ENCODE data around the gene MBNL2. TPM values are rescaled to one million over a fixed set of nuclear protein-coding genes. Genes with fewer than 3 reads are reported as not detected.
A peak's percentile ranks its signal among the peaks of the same experiment; 100 is the strongest.

MBNL2 gene
- total RNA-seq, 1 donor from 2014 or later, result 50.4 TPM

DNA sequence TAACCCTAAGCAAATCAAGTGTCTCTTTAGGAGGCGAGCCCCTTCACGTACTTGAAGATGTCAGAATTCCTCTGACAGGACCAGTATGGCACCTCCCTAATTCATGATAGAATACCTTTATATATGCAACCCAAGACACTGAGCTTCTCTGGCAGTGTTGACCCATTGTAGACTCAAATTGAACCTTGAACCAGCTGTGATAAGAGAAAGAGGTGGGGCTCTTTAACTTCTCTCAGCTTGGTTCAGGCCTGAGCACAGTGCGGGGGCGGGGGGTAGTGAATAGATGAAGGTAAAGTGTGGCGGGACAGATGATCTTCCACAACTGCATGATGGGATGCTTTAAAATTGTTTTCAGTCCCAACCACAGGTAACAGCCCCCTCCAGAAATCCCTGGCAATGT lies 12.1 kb downstream of the MBNL2 start:
- DNase-seq (ENCODE audit: low read depth, low spot score), result no peak

GRCh38 chr13:97234742-97235141 lies 12.6 kb downstream of the MBNL2 start:
- DNase-seq (ENCODE audit: low read depth, low spot score), result no peak

- DNase-seq (ENCODE audit: low read depth, low spot score), result no peak
These were observed 13.6 kb downstream of the MBNL2 start for GRCh38 chr13:97235549-97236231.

GRCh38 chr13:97237388-97237787 lies 15.3 kb downstream of the MBNL2 start:
- DNase-seq (ENCODE audit: low read depth, low spot score), result no peak

DNA sequence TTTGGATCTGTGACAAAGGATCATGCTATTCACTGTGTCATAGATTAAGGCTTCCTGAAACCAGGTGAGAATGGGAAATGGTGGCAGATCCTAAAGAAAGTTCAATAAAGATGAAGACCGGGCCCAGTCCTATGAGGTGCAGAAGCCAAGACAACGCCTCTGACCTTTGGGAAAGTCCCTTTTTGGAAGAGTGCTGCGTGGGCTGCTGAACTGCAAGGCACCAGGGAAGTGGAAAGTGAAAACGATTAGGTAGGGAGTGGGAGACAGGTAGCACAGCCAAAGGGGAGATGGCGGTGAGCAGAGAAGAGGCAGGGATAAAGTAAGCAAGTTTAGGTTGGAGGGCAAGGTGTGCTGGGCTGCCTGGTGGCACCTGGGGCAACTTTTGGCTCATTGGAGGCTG lies 16.3 kb downstream of the MBNL2 start:
- no peak for DNase-seq (ENCODE audit: low read depth, low spot score)

- DNase-seq (ENCODE audit: low read depth, low spot score), result no peak
These were observed 16.8 kb downstream of the MBNL2 start for GRCh38 chr13:97238883-97239282.

DNA sequence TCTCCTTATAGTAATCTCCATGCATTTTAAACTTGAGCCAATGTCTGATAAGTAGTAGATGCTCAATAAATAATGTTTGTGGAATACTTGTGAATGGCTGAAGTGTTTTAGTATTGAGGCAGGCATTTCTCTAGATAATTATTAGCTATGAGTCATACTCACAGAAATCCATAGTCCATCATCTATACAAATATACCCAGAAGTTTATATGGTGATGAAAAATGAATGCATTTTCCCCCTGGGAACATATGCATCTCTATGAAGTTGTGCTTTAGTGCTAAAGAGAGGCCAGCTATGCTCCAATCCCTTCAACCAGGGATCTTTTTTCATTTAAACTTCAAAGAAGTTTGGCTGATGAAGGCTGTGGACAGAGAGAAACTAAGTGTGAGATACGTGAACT lies 17.2 kb downstream of the MBNL2 start:
- no peak for DNase-seq (ENCODE audit: low read depth, low spot score)

DNA sequence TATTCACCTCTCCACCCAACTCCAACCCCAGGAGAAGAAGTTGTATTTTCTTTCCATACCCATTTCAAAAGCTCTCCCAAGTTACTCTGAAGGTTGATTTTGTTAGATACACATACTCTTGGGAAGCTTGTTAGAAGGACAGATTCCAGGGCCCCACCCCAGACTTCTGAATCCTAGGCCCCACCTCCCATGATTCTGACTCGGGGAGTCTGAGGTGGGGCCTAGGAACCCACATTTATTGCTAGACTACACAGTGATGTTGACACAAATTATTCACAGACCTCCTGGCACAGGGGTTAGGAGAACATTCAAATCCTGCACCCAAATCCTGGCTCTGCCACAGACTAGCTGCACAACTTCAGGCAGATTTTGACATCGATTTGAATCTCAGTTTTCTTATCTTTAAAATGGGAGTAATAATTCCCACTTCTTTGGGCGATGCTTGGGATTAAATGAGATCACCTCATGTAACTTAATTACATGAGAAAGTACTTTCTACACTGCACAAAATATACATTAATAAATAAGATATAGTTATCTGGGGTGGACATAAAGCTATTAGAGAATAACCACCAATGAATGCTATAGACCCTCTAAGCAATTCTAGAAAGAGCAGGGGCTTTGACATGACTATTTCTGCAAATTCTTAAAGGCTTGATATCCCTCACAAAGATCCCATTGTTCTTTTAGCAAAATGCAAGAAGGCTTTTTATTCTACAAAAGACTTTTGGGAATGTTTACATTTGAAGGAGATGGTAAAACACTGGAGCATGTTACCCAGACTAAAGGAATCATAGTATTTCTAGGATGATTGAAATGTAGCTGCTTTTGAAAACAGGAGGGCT lies 18.0 kb downstream of the MBNL2 start:
- no peak for DNase-seq (ENCODE audit: low read depth, low spot score)

DNA sequence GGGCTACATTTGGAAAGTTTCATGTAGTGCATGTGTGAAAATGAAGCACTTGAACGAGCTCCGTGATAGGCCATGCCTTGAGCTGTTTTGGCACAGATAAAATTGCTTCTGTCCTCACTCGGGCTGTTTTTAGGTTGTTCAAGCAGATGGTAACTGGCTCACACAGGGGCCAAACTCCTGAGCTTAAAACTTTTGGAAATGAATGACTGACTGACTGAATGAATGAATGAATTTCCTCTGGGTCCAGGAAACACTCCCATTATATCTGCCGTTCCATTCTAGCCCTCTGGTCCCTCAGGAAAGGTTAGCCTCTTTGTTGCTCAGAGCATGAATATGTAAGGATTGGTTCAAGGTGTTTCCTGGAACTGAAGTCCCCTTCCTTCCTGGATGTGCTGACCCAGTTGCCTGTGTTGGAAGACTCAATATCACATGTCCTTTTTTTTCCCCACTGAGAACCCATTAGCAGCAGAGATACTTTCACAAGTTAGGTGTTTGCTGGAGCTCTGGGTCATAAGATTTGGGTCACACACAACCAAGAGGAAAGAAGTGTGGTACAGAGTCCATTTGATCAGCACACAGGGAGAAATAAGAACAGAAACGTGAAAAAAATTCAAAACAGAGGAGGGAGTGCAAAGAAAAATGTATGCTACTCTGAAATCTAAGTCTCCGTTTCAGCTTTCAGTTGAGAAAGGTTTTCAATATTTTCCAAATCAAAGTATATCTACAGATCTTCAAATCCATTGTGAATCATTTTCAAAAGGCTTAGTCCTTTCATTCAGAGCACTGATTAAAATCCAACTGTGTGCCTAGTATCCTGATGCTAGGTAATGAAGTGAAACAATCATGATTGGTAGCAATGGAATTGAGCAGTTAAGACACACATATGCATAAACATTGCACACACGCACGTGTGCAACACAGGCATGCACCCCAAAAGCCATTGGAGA lies 18.9 kb downstream of the MBNL2 start:
- DNase-seq (ENCODE audit: low read depth, low spot score), result peak; percentile 76

DNA sequence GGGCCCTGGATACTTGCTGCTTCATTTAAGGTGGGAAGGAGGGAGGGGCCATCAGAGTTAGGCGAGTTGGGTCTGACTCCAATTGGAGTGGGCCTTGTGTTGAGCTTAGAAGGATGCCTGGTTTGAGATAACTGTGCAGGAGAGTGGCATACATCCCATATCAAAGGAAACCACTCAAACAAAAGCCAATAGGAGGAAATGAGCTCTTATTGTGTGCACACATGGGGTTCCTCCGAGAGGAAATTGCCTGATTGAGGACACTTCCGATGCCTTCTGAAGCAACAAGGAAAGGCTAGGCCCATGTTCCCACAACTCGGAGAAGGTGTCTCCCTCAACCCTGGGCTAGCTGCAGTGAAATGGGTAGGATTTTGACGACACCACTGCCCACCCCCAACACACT lies 19.6 kb downstream of the MBNL2 start:
- peak; percentile 93 for DNase-seq (ENCODE audit: low read depth, low spot score)

GRCh38 chr13:97242755-97243497 lies 20.8 kb downstream of the MBNL2 start:
- no peak for DNase-seq (ENCODE audit: low read depth, low spot score)

GRCh38 chr13:97243915-97244781 lies 22.0 kb downstream of the MBNL2 start:
- no peak for DNase-seq (ENCODE audit: low read depth, low spot score)

DNA sequence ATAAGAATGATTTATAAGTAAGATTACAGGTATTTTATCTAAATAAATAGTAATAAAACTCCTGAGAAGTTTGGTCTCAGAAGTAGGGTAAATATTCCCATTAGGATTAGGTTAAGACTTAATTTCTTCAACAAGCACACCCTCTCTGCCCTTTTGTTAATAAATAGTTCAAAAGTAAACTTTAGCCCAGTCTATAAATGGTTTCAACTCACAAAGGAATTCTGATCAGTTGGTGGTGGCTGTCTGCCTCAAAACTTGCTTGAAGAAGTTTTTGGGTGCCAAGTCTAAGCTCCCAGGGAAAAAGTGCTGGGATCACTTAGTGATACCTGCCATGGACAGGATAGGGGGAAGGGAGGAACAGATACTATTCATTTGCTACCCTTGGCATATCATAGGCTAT lies 22.9 kb downstream of the MBNL2 start:
- DNase-seq (ENCODE audit: low read depth, low spot score), result no peak

GRCh38 chr13:97246596-97247158 lies 24.5 kb downstream of the MBNL2 start:
- no peak for DNase-seq (ENCODE audit: low read depth, low spot score)

GRCh38 chr13:97248243-97248642 lies 26.1 kb downstream of the MBNL2 start:
- no peak for DNase-seq (ENCODE audit: low read depth, low spot score)

- no peak for DNase-seq (ENCODE audit: low read depth, low spot score)
These were observed 27.1 kb downstream of the MBNL2 start for GRCh38 chr13:97249093-97249795.

DNA sequence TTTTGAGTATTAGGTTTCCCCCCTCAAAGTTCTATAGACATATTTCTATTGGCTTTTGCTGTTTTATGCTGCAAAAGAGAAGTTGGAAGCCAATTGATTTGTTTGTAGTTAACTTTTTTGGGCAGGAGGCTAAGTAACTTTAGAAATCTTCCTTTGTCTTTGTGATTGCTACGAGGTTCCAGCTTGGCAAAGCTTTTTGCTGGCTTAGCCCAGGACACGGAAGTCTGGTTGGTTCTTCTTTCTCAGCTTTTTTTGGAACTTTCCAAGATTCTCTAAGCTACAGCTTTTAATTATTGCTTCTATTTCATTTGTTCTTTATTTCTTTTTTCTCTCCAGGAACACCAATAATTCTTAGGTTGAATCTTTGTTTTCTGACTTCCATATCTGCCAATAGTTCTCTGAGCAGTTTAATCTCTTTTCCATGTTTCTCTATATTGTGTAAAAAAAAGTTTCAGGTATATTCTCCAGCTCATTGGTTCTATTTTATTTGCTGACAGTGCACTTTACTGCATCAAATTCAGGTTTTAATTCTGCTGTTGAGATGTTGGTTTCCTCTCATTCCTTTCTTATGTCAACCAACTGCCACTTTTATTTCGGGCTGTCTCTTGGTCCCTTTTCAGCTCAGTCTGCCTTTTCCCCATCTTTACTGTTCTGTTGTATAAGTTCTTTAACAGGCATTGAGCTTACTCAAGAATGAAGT lies 27.8 kb downstream of the MBNL2 start:
- DNase-seq (ENCODE audit: low read depth, low spot score), result no peak

DNA sequence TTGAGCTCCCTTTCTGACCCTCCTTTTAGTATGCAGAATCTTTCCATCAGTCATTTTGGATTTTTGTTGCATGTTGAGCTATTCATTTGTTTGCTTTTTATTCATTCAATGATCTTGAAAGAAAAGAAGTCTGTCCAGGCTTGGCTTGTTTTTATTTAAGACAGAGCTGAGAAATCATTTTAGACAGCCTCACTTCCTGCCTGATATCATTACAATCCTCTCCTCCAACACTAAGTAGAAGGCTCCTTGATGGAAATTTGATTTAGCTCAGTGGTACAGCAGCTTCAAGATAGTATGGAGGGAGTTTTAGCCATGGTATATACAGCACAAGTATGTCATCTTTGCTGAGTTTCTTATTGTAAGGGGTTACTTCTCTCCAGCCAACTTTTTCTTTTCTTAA lies 28.4 kb downstream of the MBNL2 start:
- DNase-seq (ENCODE audit: low read depth, low spot score), result no peak

DNA sequence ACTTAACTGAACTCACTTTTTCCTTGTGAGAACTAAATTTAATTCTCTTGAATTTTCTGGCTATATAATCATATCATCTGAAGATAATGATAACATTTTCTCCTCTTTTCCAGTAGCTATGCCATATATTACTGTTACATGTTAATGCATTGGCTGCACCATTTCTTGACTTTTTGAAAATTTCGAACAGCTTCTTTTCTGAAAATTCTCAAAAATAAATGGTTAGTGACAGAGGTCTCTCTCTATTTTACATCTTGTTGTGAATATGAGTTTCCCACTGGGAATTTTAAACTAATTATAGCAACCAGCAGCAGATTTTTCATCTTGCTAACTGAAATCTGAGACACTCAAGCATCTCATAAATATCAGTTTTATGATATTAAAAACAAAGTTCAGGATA lies 30.6 kb downstream of the MBNL2 start:
- DNase-seq (ENCODE audit: low read depth, low spot score), result no peak
